ENCODE data around the gene PRAMEF5.
"Not testable (repeated sequence)": the region's sequence is repeated elsewhere in the genome, so short reads cannot be mapped to it uniquely, and the experiment has no call there.

Gene PRAMEF5

DNA sequence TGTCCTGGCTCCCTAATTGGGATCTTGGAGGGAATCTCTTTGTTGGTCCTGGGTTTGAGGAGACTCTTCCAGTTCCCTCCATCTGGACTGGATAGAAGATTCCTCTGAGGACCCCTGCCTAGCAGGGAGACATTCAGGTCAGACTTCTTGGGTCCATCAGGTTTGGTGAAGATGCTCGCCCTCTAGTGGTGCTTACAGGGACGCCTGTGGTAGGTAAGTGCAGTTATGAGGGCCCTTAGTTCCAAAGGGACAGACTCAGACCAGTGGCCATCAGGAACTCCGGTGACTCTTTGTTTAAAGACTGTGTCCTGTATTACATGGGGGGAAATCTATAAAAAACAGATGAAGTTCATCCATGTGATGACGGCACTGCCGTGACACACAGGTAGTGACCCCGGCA lies 23.0 kb downstream of the PRAMEF5 start:
- not testable (repeated sequence) for DNase-seq (ENCODE audit: low spot score)

DNA sequence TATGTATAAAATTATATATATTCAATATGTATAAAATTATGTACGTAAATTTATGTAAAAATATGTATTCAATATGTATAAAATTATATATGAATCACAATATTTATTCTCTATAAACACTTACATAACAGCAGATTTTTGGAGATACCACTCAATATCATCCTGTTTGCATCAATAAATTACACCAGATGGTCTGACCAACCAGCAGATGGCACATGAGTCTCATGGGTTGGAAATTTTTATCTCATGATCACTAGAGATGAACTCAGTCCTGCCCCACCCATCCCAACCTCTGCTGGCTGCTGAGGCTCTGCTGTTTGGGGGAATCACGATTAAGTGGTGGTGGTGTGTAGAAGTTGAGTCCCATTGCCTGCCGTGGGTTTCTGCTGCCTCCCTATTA lies 25.6 kb downstream of the PRAMEF5 start:
- not testable (repeated sequence) for DNase-seq (ENCODE audit: low spot score)

DNA sequence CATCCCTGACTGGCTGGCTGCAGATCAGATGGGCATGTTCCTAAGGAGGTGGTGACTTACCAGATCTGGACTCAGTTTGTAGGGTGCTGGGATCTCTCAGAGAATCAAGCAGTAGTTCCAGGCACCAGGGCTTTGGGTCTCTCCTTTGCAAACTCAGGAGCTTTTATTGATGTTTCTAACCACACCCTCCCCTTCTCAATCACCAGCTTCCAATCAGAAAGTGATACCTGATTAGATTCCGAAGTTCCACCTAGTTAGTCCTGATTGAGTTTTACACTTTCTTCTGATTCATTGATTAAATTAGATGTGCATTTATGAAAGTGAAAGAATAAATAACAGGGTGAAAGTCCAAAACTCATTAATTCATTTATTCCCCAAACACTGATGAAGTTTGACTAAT lies 31.0 kb downstream of the PRAMEF5 start, which contains the start of gene PRAMEF8:
PRAMEF8 (minus strand) TSS at position 101 of the 400 bp plus-strand sequence. CDS start 1,046 bp downstream, outside the sequence.
- not testable (repeated sequence) for DNase-seq (ENCODE audit: low spot score)

DNA sequence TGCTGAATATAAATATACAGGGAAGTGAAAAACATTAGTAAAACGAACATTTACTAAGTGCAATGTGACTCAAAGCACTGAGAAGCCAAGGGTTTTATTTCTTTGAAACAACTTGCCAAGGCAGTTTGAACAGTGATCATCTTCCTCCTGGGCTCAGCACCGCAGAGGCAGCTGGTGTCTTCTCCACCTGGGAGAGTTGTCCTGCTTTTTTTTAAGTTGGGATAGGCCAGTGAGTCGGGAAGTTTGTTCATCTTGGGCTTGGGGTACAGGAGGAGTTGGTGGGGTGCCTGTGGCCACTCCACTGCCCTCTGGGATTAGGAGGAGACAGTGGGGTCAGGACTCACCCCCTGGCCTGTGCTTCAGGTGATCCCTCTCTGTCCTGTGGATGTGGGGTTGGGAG lies 35.0 kb downstream of the PRAMEF5 start:
- not testable (repeated sequence) for DNase-seq (ENCODE audit: low spot score)

DNA sequence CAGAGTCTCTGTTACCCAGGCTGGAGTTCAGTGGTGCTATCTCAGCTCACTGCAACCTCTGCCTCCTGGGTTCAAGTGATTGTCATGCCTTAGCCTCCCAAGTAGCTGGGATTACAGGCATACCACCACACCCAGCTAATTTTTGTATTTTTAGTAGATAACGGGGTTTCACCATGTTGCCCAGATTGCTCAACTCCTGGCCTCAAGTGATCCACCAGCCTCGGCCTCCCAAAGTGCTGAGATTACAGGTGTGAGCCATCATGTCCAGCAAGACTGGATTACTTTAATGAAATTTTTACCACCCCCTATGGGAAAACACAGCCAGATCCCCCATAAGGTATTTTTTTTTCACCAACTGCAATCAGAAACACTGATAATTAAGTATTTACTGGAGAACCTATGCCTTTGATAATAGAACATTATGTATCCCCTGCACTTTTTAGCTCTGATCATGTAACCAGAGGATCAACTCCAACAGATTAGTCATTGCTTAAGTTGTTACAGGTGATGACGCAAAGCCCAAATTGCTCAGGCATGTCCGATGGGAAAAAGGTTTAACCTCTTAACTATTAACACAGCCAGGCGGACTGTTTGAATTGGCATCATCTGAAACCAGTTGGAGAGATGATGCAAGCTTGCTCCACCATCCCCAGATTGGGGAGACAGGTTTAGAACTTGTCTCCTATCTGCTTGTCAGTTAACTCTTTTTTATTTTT lies 43.4 kb downstream of the PRAMEF5 start:
- not testable (repeated sequence) for DNase-seq (ENCODE audit: low spot score)

DNA sequence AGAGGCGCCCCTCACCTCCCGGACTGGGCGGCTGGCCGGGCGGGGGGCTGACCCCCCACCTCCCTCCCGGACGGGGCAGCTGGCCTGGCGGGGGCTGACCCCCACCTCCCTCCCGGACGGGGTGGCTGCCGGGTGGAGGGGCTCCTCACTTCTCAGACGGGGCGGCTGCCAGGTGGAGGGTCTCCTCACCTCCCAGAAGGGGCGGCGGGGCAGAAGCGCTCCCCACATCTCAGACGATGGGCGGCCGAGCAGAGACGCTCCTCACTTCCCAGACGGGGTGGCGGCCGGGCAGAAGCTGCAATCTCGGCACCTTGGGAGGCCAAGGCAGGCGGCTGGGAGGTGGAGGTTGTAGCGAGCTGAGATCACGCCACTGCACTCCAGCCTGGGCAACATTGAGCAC lies 44.7 kb downstream of the PRAMEF5 start:
- not testable (repeated sequence) for DNase-seq (ENCODE audit: low spot score)

DNA sequence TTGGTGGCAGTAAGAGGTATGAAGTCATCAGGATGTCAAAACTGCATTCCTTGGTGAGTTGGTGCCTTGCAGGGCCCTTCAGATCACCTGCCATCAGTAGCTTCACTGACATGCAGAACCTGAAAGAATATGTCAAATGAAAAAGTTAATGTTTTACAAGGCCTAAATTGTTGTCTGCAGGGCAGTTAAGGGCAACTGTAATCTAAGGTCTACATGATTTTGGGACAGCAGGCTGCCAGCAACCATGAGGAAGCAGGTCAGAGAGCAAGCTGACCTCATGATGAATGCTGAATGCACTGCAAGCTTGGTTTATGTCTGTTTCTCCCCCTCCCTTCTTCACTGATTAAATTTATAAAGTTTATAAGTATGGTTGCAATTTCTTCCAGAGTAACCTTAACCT lies 48.2 kb downstream of the PRAMEF5 start:
- DNase-seq (ENCODE audit: low spot score): not testable (repeated sequence)

DNA sequence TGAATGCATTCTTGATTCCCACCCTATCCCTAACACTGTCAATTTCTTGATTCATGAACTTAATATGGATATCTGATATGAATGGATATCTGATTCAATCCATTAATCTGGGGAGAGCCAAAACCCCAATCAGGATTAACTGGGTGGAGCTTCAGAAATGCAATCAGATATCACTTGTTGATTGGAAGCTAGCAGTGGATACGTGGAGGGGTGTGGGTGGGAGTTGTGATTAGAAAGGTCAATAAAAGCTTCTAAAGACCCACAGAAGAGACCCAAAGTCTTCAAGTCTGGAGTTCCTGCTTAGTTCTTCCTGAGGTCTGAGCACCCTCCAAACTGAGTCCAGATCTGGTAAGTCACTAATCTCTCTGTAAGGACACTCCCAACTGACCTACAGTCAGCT lies 49.2 kb downstream of the PRAMEF5 start, which contains the start of gene PRAMEF33:
PRAMEF33 (plus strand) TSS at position 301 of the 400 bp plus-strand sequence. CDS start 2,416 bp downstream, outside the sequence.
- not testable (repeated sequence) for DNase-seq (ENCODE audit: low spot score)
